ENCODE measurements around the gene C2orf72. TPM values are rescaled to one million over a fixed set of nuclear protein-coding genes. Genes with fewer than 3 reads are reported as not detected.

C2orf72 gene
- total RNA-seq, 1 donor from 2014 or later, result 0.42 TPM

GRCh38 chr2:230995821-230996220, 41.5 kb upstream of the C2orf72 start, which contains the start of gene SPATA3:
Gene SPATA3, plus strand, starts transcription at chr2:230996121. Its CDS starts 113 bp downstream, at chr2:230996234.
- Mint-ChIP-seq H3K36me3 (ENCODE audit: unreplicated experiment) (peaks cover 5% of the 10 kb centered on the region), H3K27me3 (ENCODE audit: unreplicated experiment) (peaks cover 6% of the 10 kb centered on the region), H3K4me3 (ENCODE audit: unreplicated experiment) (no peak within 1 kb of the TSS), H3K27ac (ENCODE audit: unreplicated experiment) (no peak within 1 kb of the TSS), H3K4me1 (ENCODE audit: low read depth, unreplicated experiment) (peaks cover 2% of the 10 kb centered on the region), H3K9me3 (ENCODE audit: unreplicated experiment) (peaks cover 4% of the 10 kb centered on the region)
- TF ChIP-seq CTCF (IDR thresholded peaks at IDR 0.05; ENCODE audit: partially characterized antibody, unreplicated experiment), result no peak
- no peak for DNase-seq

- Mint-ChIP-seq H3K27ac (ENCODE audit: unreplicated experiment) (no peak overlapping the region), H3K9me3 (ENCODE audit: unreplicated experiment) (peaks cover 4% of the 10 kb centered on the region), H3K27me3 (ENCODE audit: unreplicated experiment) (peaks cover 7% of the 10 kb centered on the region), H3K36me3 (ENCODE audit: unreplicated experiment) (peaks cover 5% of the 10 kb centered on the region), H3K4me1 (ENCODE audit: low read depth, unreplicated experiment) (peaks cover 2% of the 10 kb centered on the region), H3K4me3 (ENCODE audit: unreplicated experiment) (no peak overlapping the region)
- DNase-seq, result no peak
- TF ChIP-seq CTCF (IDR thresholded peaks at IDR 0.05; ENCODE audit: partially characterized antibody, unreplicated experiment), result no peak
Observed at GRCh38 chr2:230996661-230997060, 40.7 kb upstream of the C2orf72 start.

DNA sequence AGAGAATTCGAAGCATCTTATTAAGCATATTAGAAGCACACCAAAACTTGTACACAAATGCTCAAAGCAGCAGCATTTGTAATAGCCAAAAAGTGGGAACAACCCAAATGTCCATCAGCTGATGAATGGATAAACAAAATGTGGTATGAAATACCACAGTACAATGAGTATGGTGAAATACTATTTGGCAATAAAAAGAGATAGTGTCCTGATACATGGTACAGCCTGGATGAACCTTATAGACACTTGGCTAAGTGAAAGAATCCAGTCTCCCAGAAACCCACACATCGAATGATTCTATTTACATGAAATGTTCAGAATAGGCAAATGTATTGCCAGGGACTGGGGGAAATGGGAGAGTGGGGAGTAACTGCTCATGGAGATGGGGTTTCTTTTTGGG, 38.4 kb upstream of the C2orf72 start:
- peaks cover 2% of the 10 kb centered on the region for H3K4me1 Mint-ChIP-seq (ENCODE audit: low read depth, unreplicated experiment)
- no peak overlapping the region for H3K27ac Mint-ChIP-seq (ENCODE audit: unreplicated experiment)
- H3K36me3 Mint-ChIP-seq (ENCODE audit: unreplicated experiment), result peaks cover 5% of the 10 kb centered on the region
- H3K9me3 Mint-ChIP-seq (ENCODE audit: unreplicated experiment), result no peaks in the 10 kb centered on the region
- no peak for TF ChIP-seq CTCF (IDR thresholded peaks at IDR 0.05; ENCODE audit: partially characterized antibody, unreplicated experiment)
- DNase-seq, result no peak
- H3K4me3 Mint-ChIP-seq (ENCODE audit: unreplicated experiment), result no peak overlapping the region
- peaks cover 5% of the 10 kb centered on the region for H3K27me3 Mint-ChIP-seq (ENCODE audit: unreplicated experiment)

GRCh38 chr2:230999477-230999876, 37.8 kb upstream of the C2orf72 start:
- peaks cover 5% of the 10 kb centered on the region for H3K27me3 Mint-ChIP-seq (ENCODE audit: unreplicated experiment)

More at GRCh38 chr2:230999477-230999876, 37.8 kb upstream of the C2orf72 start:
- Mint-ChIP-seq H3K36me3 (ENCODE audit: unreplicated experiment) (peaks cover 5% of the 10 kb centered on the region), H3K27ac (ENCODE audit: unreplicated experiment) (no peak overlapping the region), H3K9me3 (ENCODE audit: unreplicated experiment) (no peaks in the 10 kb centered on the region), H3K4me3 (ENCODE audit: unreplicated experiment) (no peak overlapping the region), H3K4me1 (ENCODE audit: low read depth, unreplicated experiment) (peaks cover 2% of the 10 kb centered on the region)
- no peak for TF ChIP-seq CTCF (IDR thresholded peaks at IDR 0.05; ENCODE audit: partially characterized antibody, unreplicated experiment)
- DNase-seq, result no peak

All from glutamatergic neuron (in vitro differentiated cells).